ENCODE results near the gene GSE1. TPM values are rescaled to one million over a fixed set of nuclear protein-coding genes. Genes with fewer than 3 reads are reported as not detected.

Gene GSE1
- total RNA-seq, 1 experiment from 2014 or later = 90.2 TPM

- ChIA-PET CTCF (no interaction called here), POLR2A (no interaction called here), RAD21 (ENCODE audit: low non-redundant PET in 1 of 2, low total read pairs in 2 of 2, uncharacterized antibody in 2 of 2, unreplicated experiment in 2 of 2) (interaction anchor here in 1 of 2 experiments (0.6 kb wide), 1 partner anchor 959 kb away, joined by 4 read pairs; no protein-coding TSS in a partner anchor)
- H3K36me3 ChIP-seq (ENCODE audit: control insufficient read depth in 1 of 2, insufficient read depth in 2 of 2, low read length in 2 of 2) = peaks cover 5 to 9% of the 10 kb centered on the region in 2 experiments; a peak in 1 of 4 replicates
- no peak overlapping the region for H3K4me2 ChIP-seq (ENCODE audit: low read length)
- intact Hi-C loops (cut with micrococcal nuclease) = no loop called here
- peaks cover 30% of the 10 kb centered on the region for H3K79me2 ChIP-seq (ENCODE audit: insufficient read depth, low read length)
- H3K27me3 ChIP-seq (ENCODE audit: insufficient read depth, low read length) = no peaks in the 10 kb centered on the region
- ATAC-seq (no peak), DNase-seq (ENCODE audit: low read depth, low spot score) (no peak)
- no peak for TF ChIP-seq SIN3A (IDR thresholded peaks at IDR 0.05; ENCODE audit: low read depth)
- no peak for TF ChIP-seq EZH2phosphoT487 (IDR thresholded peaks at IDR 0.05; ENCODE audit: borderline replicate concordance)
- TF ChIP-seq ZBTB33 (IDR thresholded peaks at IDR 0.05; ENCODE audit: extremely low read depth, insufficient replicate concordance, low read length) = no peak
- TF ChIP-seq MAX (IDR thresholded peaks at IDR 0.05) = no peak
- TF ChIP-seq RAD21 (IDR thresholded peaks at IDR 0.05; ENCODE audit: low read depth) = no peak
- TF ChIP-seq TCF7L2 (IDR thresholded peaks at IDR 0.05; ENCODE audit: borderline replicate concordance, extremely low read depth, insufficient read depth, insufficient read length) = no peak
- no peak for TF ChIP-seq POLR2AphosphoS5 (IDR thresholded peaks at IDR 0.05; ENCODE audit: low read depth, low read length)
- no peak for TF ChIP-seq POLR2A (IDR thresholded peaks at IDR 0.05; ENCODE audit: borderline replicate concordance, extremely low read depth, insufficient read depth, insufficient read length)
- no peak for TF ChIP-seq SRF (IDR thresholded peaks at IDR 0.05; ENCODE audit: low read depth)
- no peak for TF ChIP-seq ATF3 (IDR thresholded peaks at IDR 0.05)
- TF ChIP-seq SP1 (IDR thresholded peaks at IDR 0.05; ENCODE audit: low read depth) = no peak
- no peak for TF ChIP-seq ZFX (IDR thresholded peaks at IDR 0.05)
- TF ChIP-seq CTCF (IDR thresholded peaks at IDR 0.05 in 2 of 3, conservative IDR thresholded peaks at IDR 0.05 in 1 of 3; ENCODE audit: borderline replicate concordance in 1 of 3, insufficient read depth in 1 of 3, low read depth in 2 of 3, low read length in 2 of 3) = no peak
- TF ChIP-seq JUND (IDR thresholded peaks at IDR 0.05) = no peak
- BruUV-seq (replicated peaks) = no TSS peak
- H3K27ac ChIP-seq (ENCODE audit: low read depth, low read length) = no peak overlapping the region
- H3K9me3 ChIP-seq (ENCODE audit: control insufficient read depth in 1 of 2, insufficient read depth in 1 of 2, low read depth in 1 of 2, low read length in 2 of 2) = no peaks in the 10 kb centered on the region
- H4K20me1 ChIP-seq (ENCODE audit: insufficient read depth) = no peaks in the 10 kb centered on the region; the same call in 1 of the 2 replicates
- no peaks in the 10 kb centered on the region for H3K9me2 ChIP-seq (ENCODE audit: insufficient read depth)
- no peak overlapping the region for H3K4me3 ChIP-seq (replicated peaks in 1 of 2; ENCODE audit: low read depth in 1 of 2, low read length in 2 of 2)
- H3K9ac ChIP-seq (ENCODE audit: low read length) = no peak overlapping the region
- peaks cover 14 to 24% of the 10 kb centered on the region in 2 experiments for H3K4me1 ChIP-seq (ENCODE audit: control insufficient read depth in 1 of 2, insufficient read depth in 2 of 2, low read length in 2 of 2)
- no peak overlapping the region for H2AFZ ChIP-seq (ENCODE audit: low read depth, low read length, poor library complexity, severe bottlenecking)
Observed at GRCh38 chr16:85690469-85691064, 77.4 kb downstream of the GSE1 start.
